HepG2 (cell line): ENCODE data around the gene PCBP2. TPM values are rescaled to one million over a fixed set of nuclear protein-coding genes. Genes with fewer than 3 reads are reported as not detected.

Experiments
- AKAP8 ChIP-seq: sonication (generic); formaldehyde crosslinking; IDR thresholded peaks from 2 replicates; pipeline ENCODE4 v1.5.1; 2020; ENCODE audit warnings: mild to moderate bottlenecking, missing genetic modification reagents
- CTCF ChIP-seq: sonication (generic); formaldehyde crosslinking; IDR thresholded peaks from 2 replicates; pipeline ENCODE4 v1.5.0; 2020; ENCODE audit warnings: mild to moderate bottlenecking, missing genetic modification reagents, moderate library complexity
- EZH2 ChIP-seq: conservative IDR thresholded peaks from 2 replicates; pipeline ENCODE4 v1.6.1; 2012; ENCODE audit warnings: mild to moderate bottlenecking, low read depth, low read length, moderate library complexity
- KLF9 ChIP-seq: IDR thresholded peaks from 2 replicates; pipeline ENCODE4 v1.6.1; 2016; ENCODE audit warnings: low read depth
- MAX ChIP-seq: IDR thresholded peaks from 2 replicates; pipeline ENCODE4 v1.6.1; 2012; ENCODE audit warnings: inconsistent platforms
- MIER3 ChIP-seq: IDR thresholded peaks from 2 replicates; pipeline ENCODE4 v1.6.1; 2016; ENCODE audit warnings: missing compliant biosample characterization, borderline replicate concordance
- MXD4 ChIP-seq: IDR thresholded peaks from 2 replicates; pipeline ENCODE4 v1.6.1; 2016; ENCODE audit warnings: mild to moderate bottlenecking, missing biosample characterization, missing genetic modification reagents
- NCOR1 ChIP-seq: fragments of 200-600 bp; sonication (generic); IDR thresholded peaks from 2 replicates; pipeline ENCODE4 v1.7.0; 2017; ENCODE audit warnings: antibody characterized with exemption, low read length, borderline replicate concordance
- PHF5A ChIP-seq: IDR thresholded peaks from one replicate; pipeline ENCODE4 v1.6.1; 2018; ENCODE audit warnings: low read depth, missing genetic modification reagents; ENCODE audit not compliant: unreplicated experiment
- SCMH1 ChIP-seq: sonication (generic); formaldehyde crosslinking; IDR thresholded peaks from 2 replicates; pipeline ENCODE4 v1.9.0; 2021; ENCODE audit warnings: missing genetic modification reagents, mild to moderate bottlenecking, borderline replicate concordance
- ZNF18 ChIP-seq: sonication (generic); formaldehyde crosslinking; IDR thresholded peaks from 2 replicates; pipeline ENCODE4 v1.8.0; 2022; ENCODE audit warnings: mild to moderate bottlenecking, missing genetic modification reagents; ENCODE audit not compliant: insufficient replicate concordance
- ZNF281 ChIP-seq: sonication (generic); formaldehyde crosslinking; IDR thresholded peaks from 2 replicates; pipeline ENCODE4 v1.4.0; 2020; ENCODE audit warnings: missing genetic modification reagents, borderline replicate concordance
- ZNF292 ChIP-seq: sonication (generic); formaldehyde crosslinking; IDR thresholded peaks from 2 replicates; pipeline ENCODE4 v1.8.1; 2022; ENCODE audit warnings: mild to moderate bottlenecking, low read depth, missing genetic modification reagents, borderline replicate concordance
- ZNF512 ChIP-seq: sonication (generic); formaldehyde crosslinking; IDR thresholded peaks from 2 replicates; pipeline ENCODE4 v1.4.0; 2020; ENCODE audit warnings: mild to moderate bottlenecking, missing genetic modification reagents
- ZNF513 ChIP-seq: sonication (generic); formaldehyde crosslinking; conservative IDR thresholded peaks from 2 replicates; pipeline ENCODE4 v1.5.0; 2020; ENCODE audit warnings: missing genetic modification reagents
- ZNF704 ChIP-seq: sonication (generic); formaldehyde crosslinking; IDR thresholded peaks from 2 replicates; pipeline ENCODE4 v1.8.1; 2023; ENCODE audit warnings: mild to moderate bottlenecking, inconsistent platforms, moderate library complexity, missing genetic modification reagents, borderline replicate concordance
- ZNF773 ChIP-seq: sonication (generic); formaldehyde crosslinking; IDR thresholded peaks from 2 replicates; pipeline ENCODE4 v1.4.0; 2020; ENCODE audit warnings: missing genetic modification reagents, borderline replicate concordance
- ZNF781 ChIP-seq: sonication (generic); formaldehyde crosslinking; IDR thresholded peaks from 2 replicates; pipeline ENCODE4 v1.5.1; 2020; ENCODE audit warnings: borderline replicate concordance, mild to moderate bottlenecking, missing genetic modification reagents; ENCODE audit errors: not compliant biosample characterization
- polyA plus RNA-seq, 8 experiments: library from polyadenylated mRNA; depleted of rRNA in 3 of 8; stranded (reverse) in 7 of 8; unstranded in 1 of 8; fragments of >200 nt; fragmentation: Illumina TruSeq in 4 of 8; extraction: Trizol in 4 of 8; gene quantifications; 2 replicates each; pipeline versions ENCODE4 v1.2.1 to v1.2.3, GENCODE V29; 2011 to 2016; ENCODE audit warnings: low read depth in 4 of 8, missing spikeins in 1 of 8, mixed read lengths in 1 of 8; ENCODE audit not compliant: insufficient read depth in 1 of 8
- total RNA-seq, 5 experiments: library from RNA; depleted of rRNA; stranded (reverse); fragments of >200 nt; fragmentation: Illumina TruSeq; extraction: Trizol; gene quantifications; 2 replicates each; pipeline ENCODE4 v1.2.3, GENCODE V29; 2016; ENCODE audit warnings: low read depth in 1 of 5

Gene PCBP2
- total and polyA plus RNA-seq, 2 of the 13 experiments (the other 11 are each of a cell fraction or from before 2014, with no cell fraction given) = 154 to 345 TPM

- no peak for TF ChIP-seq MXD4 (CRISPR knock-in tag)
- no peak for TF ChIP-seq ZNF704
- TF ChIP-seq KLF9 (CRISPR knock-in tag) = no peak
- no peak for TF ChIP-seq ZNF18 (CRISPR knock-in tag)
- no peak for TF ChIP-seq NCOR1
- 0 out of 2 replicates have a peak, but pooled peaks have one; percentile 27 for TF ChIP-seq ZNF281 (CRISPR knock-in tag)
- no peak for TF ChIP-seq EZH2
- TF ChIP-seq MAX = no peak
- no peak for TF ChIP-seq ZNF512 (CRISPR knock-in tag)
- TF ChIP-seq MIER3 (CRISPR knock-in tag) = no peak
- TF ChIP-seq ZNF781 = no peak
- no peak for TF ChIP-seq PHF5A (CRISPR knock-in tag)
- no peak for TF ChIP-seq AKAP8 (CRISPR knock-in tag)
- TF ChIP-seq ZNF292 (CRISPR knock-in tag) = no peak
- TF ChIP-seq CTCF (CRISPR knock-in tag) = peak; percentile 22
- no peak for TF ChIP-seq SCMH1 (CRISPR knock-in tag)
- no peak for TF ChIP-seq ZNF773 (CRISPR knock-in tag)
- no peak for TF ChIP-seq ZNF513
Observed at GRCh38 chr12:53476769-53477209, 24.9 kb downstream of the PCBP2 start (continued).
